ENCODE data around the gene D2HGDH. TPM values are rescaled to one million over a fixed set of nuclear protein-coding genes. Genes with fewer than 3 reads are reported as not detected.

D2HGDH gene
- total and polyA plus RNA-seq, 2 of the 13 experiments (the other 11 are each of a cell fraction or from before 2014, with no cell fraction given) = 19.2 to 20.3 TPM

GRCh38 chr2:241798631-241799521 lies 64.4 kb downstream of the D2HGDH start (continued):
- TF ChIP-seq SP5 (CRISPR knock-in tag; IDR thresholded peaks at IDR 0.05; ENCODE audit: borderline replicate concordance, low read depth) (0 out of 2 replicates have a peak, but pooled peaks have one; percentile 27), ZNF510 (CRISPR knock-in tag; IDR thresholded peaks at IDR 0.05; ENCODE audit: low read depth) (no peak), ZNF713 (CRISPR knock-in tag; IDR thresholded peaks at IDR 0.05) (no peak), NCOR1 (IDR thresholded peaks at IDR 0.05; ENCODE audit: borderline replicate concordance, low read length) (no peak), SCMH1 (CRISPR knock-in tag; IDR thresholded peaks at IDR 0.05; ENCODE audit: borderline replicate concordance) (no peak), ZBTB7B (CRISPR knock-in tag; IDR thresholded peaks at IDR 0.05) (0 out of 2 replicates have a peak, but pooled peaks have one; percentile 34), PTBP1 (IDR thresholded peaks at IDR 0.05; ENCODE audit: low read depth, low read length, poor library complexity, severe bottlenecking) (no peak), CBFB (CRISPR knock-in tag; IDR thresholded peaks at IDR 0.05) (no peak), MTA1 (CRISPR knock-in tag; IDR thresholded peaks at IDR 0.05; ENCODE audit: borderline replicate concordance) (peak; percentile 69; the same call in 1 of the 2 replicates), ZNF674 (CRISPR knock-in tag; IDR thresholded peaks at IDR 0.05; ENCODE audit: low read depth) (no peak), AFF4 (CRISPR knock-in tag; IDR thresholded peaks at IDR 0.05) (no peak), RBFOX2 (IDR thresholded peaks at IDR 0.05; ENCODE audit: low read depth, low read length) (0 out of 2 replicates have a peak, but pooled peaks have one; percentile 30), CSRNP1 (CRISPR knock-in tag; IDR thresholded peaks at IDR 0.05) (peak; percentile 48; the same call in 1 of the 2 replicates)
- TF ChIP-seq, protein P1, sequence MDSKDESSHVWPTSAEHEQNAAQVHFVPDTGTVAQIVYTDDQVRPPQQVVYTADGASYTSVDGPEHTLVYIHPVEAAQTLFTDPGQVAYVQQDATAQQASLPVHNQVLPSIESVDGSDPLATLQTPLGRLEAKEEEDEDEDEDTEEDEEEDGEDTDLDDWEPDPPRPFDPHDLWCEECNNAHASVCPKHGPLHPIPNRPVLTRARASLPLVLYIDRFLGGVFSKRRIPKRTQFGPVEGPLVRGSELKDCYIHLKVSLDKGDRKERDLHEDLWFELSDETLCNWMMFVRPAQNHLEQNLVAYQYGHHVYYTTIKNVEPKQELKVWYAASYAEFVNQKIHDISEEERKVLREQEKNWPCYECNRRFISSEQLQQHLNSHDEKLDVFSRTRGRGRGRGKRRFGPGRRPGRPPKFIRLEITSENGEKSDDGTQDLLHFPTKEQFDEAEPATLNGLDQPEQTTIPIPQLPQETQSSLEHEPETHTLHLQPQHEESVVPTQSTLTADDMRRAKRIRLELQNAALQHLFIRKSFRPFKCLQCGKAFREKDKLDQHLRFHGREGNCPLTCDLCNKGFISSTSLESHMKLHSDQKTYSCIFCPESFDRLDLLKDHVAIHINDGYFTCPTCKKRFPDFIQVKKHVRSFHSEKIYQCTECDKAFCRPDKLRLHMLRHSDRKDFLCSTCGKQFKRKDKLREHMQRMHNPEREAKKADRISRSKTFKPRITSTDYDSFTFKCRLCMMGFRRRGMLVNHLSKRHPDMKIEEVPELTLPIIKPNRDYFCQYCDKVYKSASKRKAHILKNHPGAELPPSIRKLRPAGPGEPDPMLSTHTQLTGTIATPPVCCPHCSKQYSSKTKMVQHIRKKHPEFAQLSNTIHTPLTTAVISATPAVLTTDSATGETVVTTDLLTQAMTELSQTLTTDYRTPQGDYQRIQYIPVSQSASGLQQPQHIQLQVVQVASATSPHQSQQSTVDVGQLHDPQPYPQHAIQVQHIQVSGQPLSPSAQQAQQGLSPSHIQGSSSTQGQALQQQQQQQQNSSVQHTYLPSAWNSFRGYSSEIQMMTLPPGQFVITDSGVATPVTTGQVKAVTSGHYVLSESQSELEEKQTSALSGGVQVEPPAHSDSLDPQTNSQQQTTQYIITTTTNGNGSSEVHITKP (CRISPR knock-in tag; IDR thresholded peaks at IDR 0.05; ENCODE audit: low read depth) = no peak
- TF ChIP-seq, protein P2, sequence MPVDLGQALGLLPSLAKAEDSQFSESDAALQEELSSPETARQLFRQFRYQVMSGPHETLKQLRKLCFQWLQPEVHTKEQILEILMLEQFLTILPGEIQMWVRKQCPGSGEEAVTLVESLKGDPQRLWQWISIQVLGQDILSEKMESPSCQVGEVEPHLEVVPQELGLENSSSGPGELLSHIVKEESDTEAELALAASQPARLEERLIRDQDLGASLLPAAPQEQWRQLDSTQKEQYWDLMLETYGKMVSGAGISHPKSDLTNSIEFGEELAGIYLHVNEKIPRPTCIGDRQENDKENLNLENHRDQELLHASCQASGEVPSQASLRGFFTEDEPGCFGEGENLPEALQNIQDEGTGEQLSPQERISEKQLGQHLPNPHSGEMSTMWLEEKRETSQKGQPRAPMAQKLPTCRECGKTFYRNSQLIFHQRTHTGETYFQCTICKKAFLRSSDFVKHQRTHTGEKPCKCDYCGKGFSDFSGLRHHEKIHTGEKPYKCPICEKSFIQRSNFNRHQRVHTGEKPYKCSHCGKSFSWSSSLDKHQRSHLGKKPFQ (CRISPR knock-in tag; IDR thresholded peaks at IDR 0.05; ENCODE audit: insufficient replicate concordance) = no peak
- TF ChIP-seq, protein P3, sequence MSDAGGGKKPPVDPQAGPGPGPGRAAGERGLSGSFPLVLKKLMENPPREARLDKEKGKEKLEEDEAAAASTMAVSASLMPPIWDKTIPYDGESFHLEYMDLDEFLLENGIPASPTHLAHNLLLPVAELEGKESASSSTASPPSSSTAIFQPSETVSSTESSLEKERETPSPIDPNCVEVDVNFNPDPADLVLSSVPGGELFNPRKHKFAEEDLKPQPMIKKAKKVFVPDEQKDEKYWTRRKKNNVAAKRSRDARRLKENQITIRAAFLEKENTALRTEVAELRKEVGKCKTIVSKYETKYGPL (CRISPR knock-in tag; IDR thresholded peaks at IDR 0.05) = no peak

Data from HepG2 (cell line).